Glutamatergic neuron (in vitro differentiated cells): Measurements from ENCODE around the gene OOSP1. TPM values are rescaled to one million over a fixed set of nuclear protein-coding genes. Genes with fewer than 3 reads are reported as not detected.

ENCODE experiments used
- DNase-seq: peaks from one replicate; pipeline ENCODE4 v3.0.0; 2022
- H3K27ac Mint-ChIP-seq: one replicate; pipeline ENCODE4 v1.8.0; 2020; ENCODE audit warnings: mild to moderate bottlenecking, mixed read lengths, inconsistent platforms; ENCODE audit not compliant: unreplicated experiment
- H3K27me3 Mint-ChIP-seq: one replicate; pipeline ENCODE4 v1.8.0; 2020; ENCODE audit warnings: mild to moderate bottlenecking, moderate library complexity, mixed read lengths, inconsistent platforms; ENCODE audit not compliant: unreplicated experiment
- H3K36me3 Mint-ChIP-seq: one replicate; pipeline ENCODE4 v1.8.0; 2020; ENCODE audit warnings: mild to moderate bottlenecking, mixed read lengths, inconsistent platforms; ENCODE audit not compliant: unreplicated experiment
- H3K4me1 Mint-ChIP-seq: one replicate; pipeline ENCODE4 v1.8.0; 2020; ENCODE audit warnings: mild to moderate bottlenecking, low read depth, mixed read lengths, inconsistent platforms; ENCODE audit not compliant: unreplicated experiment
- H3K4me3 Mint-ChIP-seq: one replicate; pipeline ENCODE4 v1.8.0; 2020; ENCODE audit warnings: mild to moderate bottlenecking, mixed read lengths, inconsistent platforms; ENCODE audit not compliant: unreplicated experiment
- H3K9me3 Mint-ChIP-seq: one replicate; pipeline ENCODE4 v1.8.0; 2020; ENCODE audit warnings: mild to moderate bottlenecking, moderate library complexity, mixed read lengths, inconsistent platforms; ENCODE audit not compliant: unreplicated experiment
- total RNA-seq: library from RNA; stranded (reverse); fragmentation: NEBNext Ultra II Directional; extraction: Animal tissue kit (Norgen Biotek cat#: 25700); gene quantifications from one replicate; pipeline ENCODE4 v1.2.1, GENCODE V29; 2021; ENCODE audit not compliant: unreplicated experiment
- TF ChIP-seq, protein P1 (sequence below): fragments of 200-600 bp; sonication (generic); IDR thresholded peaks from one replicate; pipeline ENCODE4 v1.5.0; 2021; ENCODE audit not compliant: partially characterized antibody, unreplicated experiment

The OOSP1 gene
- total RNA-seq, 1 donor from 2014 or later: 0.54 TPM

DNA sequence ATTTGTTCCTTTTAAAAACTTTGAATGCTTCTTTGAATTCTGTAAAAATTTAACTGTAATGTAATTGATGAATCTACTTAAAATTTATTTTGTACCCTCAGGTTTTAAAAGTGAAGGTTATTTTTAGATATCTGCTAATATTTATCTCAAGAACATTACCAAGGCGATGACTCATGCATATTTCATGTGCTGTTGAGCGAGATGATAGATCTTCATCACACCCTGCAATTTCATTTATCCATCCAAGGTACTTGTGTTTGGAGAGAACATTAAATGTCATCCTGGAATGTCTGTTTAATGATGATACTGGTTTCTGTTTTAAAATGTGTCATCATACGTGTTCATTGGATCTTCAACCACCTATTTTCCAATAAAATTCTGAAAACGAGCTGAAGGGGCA is 18.9 kb downstream of the OOSP1 start:
- Mint-ChIP-seq H3K27ac (no peak overlapping the region), H3K4me1 (no peaks in the 10 kb centered on the region), H3K27me3 (peaks cover 2% of the 10 kb centered on the region), H3K9me3 (no peaks in the 10 kb centered on the region), H3K36me3 (no peaks in the 10 kb centered on the region), H3K4me3 (no peak overlapping the region)
- no peak for DNase-seq
- TF ChIP-seq, protein P1, sequence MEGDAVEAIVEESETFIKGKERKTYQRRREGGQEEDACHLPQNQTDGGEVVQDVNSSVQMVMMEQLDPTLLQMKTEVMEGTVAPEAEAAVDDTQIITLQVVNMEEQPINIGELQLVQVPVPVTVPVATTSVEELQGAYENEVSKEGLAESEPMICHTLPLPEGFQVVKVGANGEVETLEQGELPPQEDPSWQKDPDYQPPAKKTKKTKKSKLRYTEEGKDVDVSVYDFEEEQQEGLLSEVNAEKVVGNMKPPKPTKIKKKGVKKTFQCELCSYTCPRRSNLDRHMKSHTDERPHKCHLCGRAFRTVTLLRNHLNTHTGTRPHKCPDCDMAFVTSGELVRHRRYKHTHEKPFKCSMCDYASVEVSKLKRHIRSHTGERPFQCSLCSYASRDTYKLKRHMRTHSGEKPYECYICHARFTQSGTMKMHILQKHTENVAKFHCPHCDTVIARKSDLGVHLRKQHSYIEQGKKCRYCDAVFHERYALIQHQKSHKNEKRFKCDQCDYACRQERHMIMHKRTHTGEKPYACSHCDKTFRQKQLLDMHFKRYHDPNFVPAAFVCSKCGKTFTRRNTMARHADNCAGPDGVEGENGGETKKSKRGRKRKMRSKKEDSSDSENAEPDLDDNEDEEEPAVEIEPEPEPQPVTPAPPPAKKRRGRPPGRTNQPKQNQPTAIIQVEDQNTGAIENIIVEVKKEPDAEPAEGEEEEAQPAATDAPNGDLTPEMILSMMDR: no peak

DNA sequence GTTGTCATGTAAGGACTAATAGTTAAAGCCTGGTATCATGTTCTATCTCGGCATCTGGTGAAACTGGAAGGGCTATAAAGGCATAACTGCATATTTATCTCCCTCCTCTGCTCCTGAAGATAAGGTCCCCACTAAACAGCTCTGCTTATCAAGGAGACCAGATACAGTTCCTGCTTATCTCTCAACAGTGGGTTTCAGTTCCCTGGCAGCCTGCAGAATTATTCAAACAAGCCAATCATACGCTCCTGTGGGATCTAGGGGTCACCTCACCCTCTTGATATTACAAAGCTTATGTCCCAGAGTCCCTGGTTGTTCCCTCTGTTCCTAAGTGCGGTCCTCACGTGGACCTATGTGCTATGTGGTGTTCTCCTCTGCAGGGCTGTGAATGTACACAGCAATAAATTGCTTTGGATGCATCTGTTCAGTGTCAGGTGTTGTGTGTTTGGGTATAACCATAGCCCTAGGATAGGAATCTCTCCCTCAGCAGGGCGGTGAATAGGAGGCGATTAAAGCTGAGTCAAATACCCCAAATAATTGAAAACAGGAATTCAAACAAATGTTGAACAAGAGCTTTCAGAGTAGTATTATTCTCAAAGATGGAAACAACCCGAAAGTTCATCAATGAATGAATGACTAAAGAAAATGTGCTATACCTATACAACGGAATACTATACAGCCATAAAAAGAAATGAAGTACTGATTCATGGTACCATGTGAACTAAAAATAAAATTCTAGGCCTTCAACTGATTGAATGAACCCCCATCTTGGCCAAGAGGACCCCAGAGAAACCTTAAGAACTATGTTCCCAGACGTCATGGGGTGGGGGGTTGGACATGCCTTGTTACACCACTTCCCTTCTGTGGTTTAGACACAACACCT is 22.5 kb downstream of the OOSP1 start:
- TF ChIP-seq, protein P1: no peak
- Mint-ChIP-seq H3K4me3 (no peak overlapping the region), H3K27ac (no peak overlapping the region), H3K36me3 (no peaks in the 10 kb centered on the region), H3K27me3 (peaks cover 2% of the 10 kb centered on the region), H3K9me3 (no peaks in the 10 kb centered on the region), H3K4me1 (no peaks in the 10 kb centered on the region)
- DNase-seq: no peak

DNA sequence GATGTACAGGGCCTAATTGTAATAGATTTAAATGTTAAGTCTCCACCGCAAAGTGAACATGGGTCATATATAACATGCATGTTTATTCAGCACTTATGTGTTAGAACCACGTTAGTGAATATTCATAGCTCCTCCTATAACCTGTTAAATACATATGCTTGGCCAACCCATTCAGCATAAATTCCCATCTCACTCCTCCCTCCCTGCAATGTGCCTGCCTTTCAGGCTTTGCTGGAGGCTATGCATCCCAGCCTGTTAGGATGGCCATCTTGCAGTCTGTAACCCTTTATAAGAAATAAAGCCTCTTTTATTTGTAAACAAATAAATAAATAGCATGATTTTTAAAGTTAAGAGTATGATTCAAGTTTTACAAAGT is 23.9 kb downstream of the OOSP1 start:
- TF ChIP-seq, protein P1: no peak
- H3K4me3 Mint-ChIP-seq: no peak overlapping the region
- no peaks in the 10 kb centered on the region for H3K4me1 Mint-ChIP-seq
- H3K27ac Mint-ChIP-seq: no peak overlapping the region
- H3K9me3 Mint-ChIP-seq: no peaks in the 10 kb centered on the region
- H3K27me3 Mint-ChIP-seq: peaks cover 2% of the 10 kb centered on the region
- no peaks in the 10 kb centered on the region for H3K36me3 Mint-ChIP-seq
- DNase-seq: no peak

DNA sequence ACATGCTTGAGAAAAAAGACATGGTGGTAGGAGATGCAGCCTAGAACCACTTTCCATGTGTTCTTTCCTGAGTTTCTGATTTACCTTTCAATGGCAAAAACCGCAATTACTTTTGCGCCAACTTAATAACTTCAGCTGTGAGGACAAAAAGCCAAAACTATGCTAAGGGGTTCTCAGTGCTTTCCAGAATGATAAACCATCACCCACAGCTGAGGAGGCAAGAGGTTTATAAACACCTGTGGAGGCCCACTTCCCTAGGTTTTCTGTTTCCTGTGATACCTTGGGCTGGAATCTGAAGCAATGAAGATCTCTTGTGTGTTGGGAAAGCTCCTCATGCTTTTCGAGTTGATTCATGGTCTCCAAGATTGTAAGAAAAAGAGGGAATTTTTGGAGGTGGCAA is 25.5 kb downstream of the OOSP1 start, which contains the start of gene OOSP4A:
Gene OOSP4A (plus strand): TSS at position 301 of the 400 bp plus-strand sequence. CDS start 0 bp downstream, at position 301.
- Mint-ChIP-seq H3K4me3 (no peak within 1 kb of the TSS), H3K4me1 (no peaks in the 10 kb centered on the region), H3K9me3 (no peaks in the 10 kb centered on the region), H3K27me3 (peaks cover 2% of the 10 kb centered on the region), H3K36me3 (no peaks in the 10 kb centered on the region), H3K27ac (no peak within 1 kb of the TSS)
- DNase-seq: no peak
- TF ChIP-seq, protein P1: no peak

DNA sequence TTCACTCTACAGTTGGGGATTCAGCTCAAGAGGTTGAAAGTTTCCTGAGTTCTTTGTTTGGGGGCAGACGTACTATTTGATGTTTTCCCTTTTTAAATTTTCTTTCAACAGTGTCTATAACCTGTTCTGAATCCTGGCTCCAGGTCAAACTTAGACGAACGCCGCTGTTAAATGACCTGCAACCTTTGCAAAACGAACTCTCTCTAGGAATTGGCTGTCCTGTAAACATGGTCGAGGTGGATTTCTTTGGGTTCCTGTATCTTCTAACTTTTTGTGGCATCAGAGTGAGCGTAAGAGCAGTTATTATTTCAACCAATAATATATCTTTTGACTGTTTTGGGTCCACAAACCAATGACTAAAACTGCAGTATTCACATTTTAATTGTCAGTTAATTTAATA is 27.2 kb downstream of the OOSP1 start:
- Mint-ChIP-seq H3K4me1 (no peaks in the 10 kb centered on the region), H3K27me3 (no peaks in the 10 kb centered on the region), H3K4me3 (no peak overlapping the region), H3K36me3 (no peaks in the 10 kb centered on the region), H3K9me3 (no peaks in the 10 kb centered on the region), H3K27ac (no peak overlapping the region)
- TF ChIP-seq, protein P1: no peak
- no peak for DNase-seq
